ENCODE data around the gene DCAF15.

The DCAF15 gene

DNA sequence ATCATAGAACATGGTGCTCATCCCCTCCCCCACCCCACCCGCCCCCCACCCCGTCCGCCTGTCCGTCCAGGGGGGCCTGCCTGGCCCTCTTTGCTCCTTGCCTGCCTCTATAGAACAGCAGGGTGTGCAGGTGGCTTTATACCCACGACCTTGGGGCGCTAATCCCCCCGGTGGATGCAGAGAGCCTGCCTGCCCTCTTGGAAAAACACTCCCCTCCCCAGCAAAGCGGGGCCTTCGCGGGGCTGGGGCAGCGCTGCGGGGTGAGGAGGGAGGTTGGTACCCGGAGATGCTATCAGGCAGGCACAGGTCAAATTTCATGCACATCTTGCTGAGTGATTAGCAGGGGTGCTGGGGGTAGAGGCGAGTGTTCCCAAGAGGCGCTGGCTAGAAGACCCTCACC is 31.9 kb downstream of the DCAF15 start:
- no peak for DNase-seq (ENCODE audit: low spot score)
- in situ Hi-C loops (cut with MboI; ENCODE audit: low sequenced_read_pairs, unreplicated experiment), result no loop called here
- TF ChIP-seq, protein P1, sequence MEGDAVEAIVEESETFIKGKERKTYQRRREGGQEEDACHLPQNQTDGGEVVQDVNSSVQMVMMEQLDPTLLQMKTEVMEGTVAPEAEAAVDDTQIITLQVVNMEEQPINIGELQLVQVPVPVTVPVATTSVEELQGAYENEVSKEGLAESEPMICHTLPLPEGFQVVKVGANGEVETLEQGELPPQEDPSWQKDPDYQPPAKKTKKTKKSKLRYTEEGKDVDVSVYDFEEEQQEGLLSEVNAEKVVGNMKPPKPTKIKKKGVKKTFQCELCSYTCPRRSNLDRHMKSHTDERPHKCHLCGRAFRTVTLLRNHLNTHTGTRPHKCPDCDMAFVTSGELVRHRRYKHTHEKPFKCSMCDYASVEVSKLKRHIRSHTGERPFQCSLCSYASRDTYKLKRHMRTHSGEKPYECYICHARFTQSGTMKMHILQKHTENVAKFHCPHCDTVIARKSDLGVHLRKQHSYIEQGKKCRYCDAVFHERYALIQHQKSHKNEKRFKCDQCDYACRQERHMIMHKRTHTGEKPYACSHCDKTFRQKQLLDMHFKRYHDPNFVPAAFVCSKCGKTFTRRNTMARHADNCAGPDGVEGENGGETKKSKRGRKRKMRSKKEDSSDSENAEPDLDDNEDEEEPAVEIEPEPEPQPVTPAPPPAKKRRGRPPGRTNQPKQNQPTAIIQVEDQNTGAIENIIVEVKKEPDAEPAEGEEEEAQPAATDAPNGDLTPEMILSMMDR (IDR thresholded peaks at IDR 0.05; ENCODE audit: borderline replicate concordance, control extremely low read depth, extremely low read depth, insufficient read depth, missing control alignments), result no peak

DNA sequence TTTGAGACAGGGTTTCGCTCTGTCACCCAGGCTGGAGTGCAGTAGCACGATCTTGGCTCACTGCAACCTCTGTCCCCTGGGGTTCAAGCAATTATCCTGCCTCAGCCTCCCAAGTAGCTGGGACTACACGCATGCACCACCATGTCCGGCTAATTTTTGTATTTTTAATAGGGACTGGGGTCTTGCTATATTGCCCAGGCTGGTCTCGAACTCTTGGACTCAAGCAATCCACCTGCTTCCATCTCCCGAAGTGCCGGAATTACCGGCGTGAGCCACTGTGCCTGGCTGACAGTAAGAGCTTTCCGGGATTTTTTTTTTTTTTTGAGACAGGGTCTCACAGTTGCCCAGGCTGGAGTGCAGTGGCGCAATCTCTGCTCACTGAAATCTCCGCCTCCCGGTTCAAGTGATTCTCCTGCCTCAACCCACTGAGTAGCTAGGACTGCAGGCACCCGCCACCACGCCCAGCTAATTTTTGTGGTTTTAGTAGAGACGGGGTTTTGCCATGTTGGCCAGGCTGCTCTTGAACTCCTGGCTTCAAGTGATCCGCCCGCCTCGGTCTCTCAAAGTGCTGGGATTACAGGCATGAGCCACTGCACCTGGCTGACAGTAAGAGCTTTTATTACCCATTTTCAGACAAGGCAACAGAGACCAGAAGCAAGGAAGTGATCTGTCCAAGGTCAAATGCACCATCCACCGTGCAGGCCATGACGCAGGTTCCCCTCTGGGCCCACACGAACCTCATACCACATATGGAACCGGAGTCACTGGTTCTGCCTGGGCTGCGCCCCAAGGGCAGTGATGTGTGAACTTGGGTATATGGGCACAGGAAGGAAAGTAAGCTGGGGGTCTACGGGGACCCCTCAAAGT is 32.8 kb downstream of the DCAF15 start:
- in situ Hi-C loops (cut with MboI; ENCODE audit: low sequenced_read_pairs, unreplicated experiment), result no loop called here

DNA sequence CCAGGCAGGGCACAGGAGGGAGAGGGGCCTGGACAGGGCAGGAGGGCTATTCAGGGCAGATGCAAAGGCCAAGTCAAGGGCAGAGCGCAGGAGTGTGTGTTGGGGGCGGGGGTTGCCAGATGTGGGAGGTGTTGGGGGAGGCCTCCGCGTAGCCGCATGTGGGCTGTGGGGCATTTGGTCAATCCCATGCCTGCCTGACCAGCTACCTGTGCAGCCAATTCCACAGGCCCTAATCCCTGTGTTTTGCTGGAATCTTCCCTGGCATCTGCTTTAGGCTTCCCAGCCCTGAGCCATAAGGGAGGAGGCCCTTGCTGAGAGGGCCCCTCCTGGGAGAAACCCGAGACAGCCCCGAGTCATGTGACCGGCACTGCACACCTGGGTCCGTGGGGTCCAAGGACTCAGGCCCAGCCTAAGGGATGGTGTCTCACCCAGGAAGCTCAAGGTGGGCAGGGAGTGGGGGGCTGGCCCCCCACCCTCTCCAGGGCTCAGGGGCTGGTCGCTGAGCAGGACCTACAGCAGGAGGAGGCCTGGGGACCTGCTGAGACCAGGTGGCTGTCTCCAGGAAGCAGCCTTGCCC is 33.5 kb downstream of the DCAF15 start:
- in situ Hi-C loops (cut with MboI; ENCODE audit: low sequenced_read_pairs, unreplicated experiment), result no loop called here
- DNase-seq (ENCODE audit: low spot score), result no peak
- TF ChIP-seq, protein P1 (IDR thresholded peaks at IDR 0.05; ENCODE audit: borderline replicate concordance, control extremely low read depth, extremely low read depth, insufficient read depth, missing control alignments), result no peak

More for the DNA sequence above, 32.8 kb downstream of the DCAF15 start:
- no peak for DNase-seq (ENCODE audit: low spot score)
- TF ChIP-seq, protein P1 (IDR thresholded peaks at IDR 0.05; ENCODE audit: borderline replicate concordance, control extremely low read depth, extremely low read depth, insufficient read depth, missing control alignments), result no peak

DNA sequence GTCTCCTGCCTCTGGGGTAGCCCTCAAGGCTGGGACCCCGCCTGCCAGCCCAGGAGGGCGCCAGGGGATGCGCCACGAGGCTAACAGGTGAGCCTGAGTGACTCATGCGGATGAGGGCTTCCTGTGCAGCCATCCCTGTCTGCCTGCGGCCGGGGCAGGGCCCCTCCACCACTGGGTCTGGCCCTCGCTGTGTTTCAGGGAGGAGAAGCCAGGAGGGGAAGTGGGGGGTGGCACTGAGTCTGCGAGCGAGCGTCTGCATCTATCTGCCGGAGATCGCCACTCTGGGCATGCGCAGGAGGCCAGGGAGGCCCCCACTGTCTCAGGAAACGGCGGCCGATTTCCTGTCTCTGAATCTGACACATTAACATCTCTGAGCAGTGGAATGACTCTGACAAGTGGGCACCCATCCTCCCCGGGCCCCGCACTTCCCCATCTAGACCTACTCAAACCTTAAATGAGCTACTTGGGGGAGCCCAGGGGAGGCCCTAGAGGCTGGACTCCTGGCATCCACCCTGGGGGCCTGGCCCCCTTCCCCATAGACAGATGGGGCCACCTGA is 34.1 kb downstream of the DCAF15 start:
- in situ Hi-C loops (cut with MboI; ENCODE audit: low sequenced_read_pairs, unreplicated experiment), result no loop called here
- TF ChIP-seq, protein P1 (IDR thresholded peaks at IDR 0.05; ENCODE audit: borderline replicate concordance, control extremely low read depth, extremely low read depth, insufficient read depth, missing control alignments), result no peak
- peak; percentile 100 for DNase-seq (ENCODE audit: low spot score)

DNA sequence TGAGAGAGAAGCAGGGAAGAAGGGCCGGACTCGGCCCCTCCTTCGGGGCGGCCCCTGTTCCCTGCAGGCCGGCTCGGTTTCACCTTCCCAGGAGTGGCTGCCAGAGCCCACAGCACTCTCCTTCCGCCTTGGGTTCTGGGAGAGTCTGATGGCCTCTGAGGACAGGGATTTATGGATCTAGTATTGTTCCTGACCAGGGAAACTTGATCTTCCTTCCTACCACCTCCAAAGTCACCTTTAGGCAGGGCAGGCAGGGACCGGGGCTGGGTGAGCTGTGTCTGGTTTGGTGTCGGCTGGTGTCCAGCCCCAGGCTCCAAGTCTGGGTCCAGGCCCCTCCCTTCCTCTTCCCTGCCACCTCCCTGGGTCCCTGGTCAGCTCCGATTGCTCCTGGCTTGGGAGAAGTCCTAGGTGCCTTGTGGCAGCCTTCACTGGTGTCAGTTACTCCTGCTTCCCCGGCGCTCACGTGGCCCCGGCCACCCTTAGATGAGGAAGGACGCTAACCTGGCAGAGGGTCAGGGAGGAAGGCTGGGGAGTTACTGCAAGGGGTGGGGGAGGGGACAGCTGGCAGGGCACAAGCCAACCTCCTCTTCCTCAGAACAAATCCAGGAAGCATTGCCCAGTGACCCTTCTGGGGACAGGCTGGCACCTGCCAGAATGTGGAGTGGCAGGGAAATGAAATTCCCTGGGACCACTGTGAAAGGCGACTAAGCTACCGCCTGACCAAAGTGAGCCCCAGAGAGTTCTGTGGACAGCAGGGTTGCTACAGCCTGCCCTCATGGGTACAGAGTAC is 35.0 kb downstream of the DCAF15 start:
- DNase-seq (ENCODE audit: low spot score), result no peak
- TF ChIP-seq, protein P1 (IDR thresholded peaks at IDR 0.05; ENCODE audit: borderline replicate concordance, control extremely low read depth, extremely low read depth, insufficient read depth, missing control alignments), result no peak
- in situ Hi-C loops (cut with MboI; ENCODE audit: low sequenced_read_pairs, unreplicated experiment), result no loop called here

DNA sequence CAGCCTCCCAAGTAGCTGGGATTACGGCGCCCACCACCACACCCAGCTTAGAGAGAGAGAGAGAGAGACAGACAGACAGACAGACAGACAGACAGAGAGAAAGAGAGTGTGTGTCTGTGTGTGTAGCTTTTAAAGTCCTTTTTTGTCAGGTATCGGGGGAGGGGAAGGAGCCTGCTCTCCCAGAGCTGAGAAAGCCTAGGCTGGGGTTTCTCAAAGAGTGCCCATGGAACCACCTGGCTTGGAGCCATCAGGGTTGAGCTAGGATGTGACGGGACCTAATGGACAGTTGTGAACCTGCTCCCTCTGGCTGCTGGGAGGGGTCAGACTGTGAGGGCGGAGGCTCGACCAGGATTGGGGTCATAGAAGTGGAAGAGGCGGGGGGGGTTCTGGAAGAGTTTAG is 37.2 kb downstream of the DCAF15 start:
- no peak for DNase-seq (ENCODE audit: low spot score)
- TF ChIP-seq, protein P1 (IDR thresholded peaks at IDR 0.05; ENCODE audit: borderline replicate concordance, control extremely low read depth, extremely low read depth, insufficient read depth, missing control alignments), result no peak
- in situ Hi-C loops (cut with MboI; ENCODE audit: low sequenced_read_pairs, unreplicated experiment), result no loop called here
